ENCODE measurements around the gene RASSF5.
A peak's percentile ranks its signal among the peaks of the same experiment; 100 is the strongest.

- TF ChIP-seq CTCF (IDR thresholded peaks at IDR 0.05; ENCODE audit: low read depth, low read length) (peak; percentile 83), EZH2phosphoT487 (IDR thresholded peaks at IDR 0.05; ENCODE audit: low read depth) (no peak)
Observed at GRCh38 chr1:206590025-206590758, 82.9 kb downstream of the RASSF5 start.
